HG03025 (cell line): ENCODE data around the gene PES1.
"Not testable (repeated sequence)": the region's sequence is repeated elsewhere in the genome, so short reads cannot be mapped to it uniquely, and the experiment has no call there.

ENCODE experiments used
- ATAC-seq: cut with Tn5 transposase; IDR thresholded peaks from one replicate; pipeline ENCODE4 v1.9.1; 2021; ENCODE audit warnings: mild to moderate bottlenecking, moderate library complexity; ENCODE audit not compliant: unreplicated experiment, low FRiP score

Gene PES1

DNA sequence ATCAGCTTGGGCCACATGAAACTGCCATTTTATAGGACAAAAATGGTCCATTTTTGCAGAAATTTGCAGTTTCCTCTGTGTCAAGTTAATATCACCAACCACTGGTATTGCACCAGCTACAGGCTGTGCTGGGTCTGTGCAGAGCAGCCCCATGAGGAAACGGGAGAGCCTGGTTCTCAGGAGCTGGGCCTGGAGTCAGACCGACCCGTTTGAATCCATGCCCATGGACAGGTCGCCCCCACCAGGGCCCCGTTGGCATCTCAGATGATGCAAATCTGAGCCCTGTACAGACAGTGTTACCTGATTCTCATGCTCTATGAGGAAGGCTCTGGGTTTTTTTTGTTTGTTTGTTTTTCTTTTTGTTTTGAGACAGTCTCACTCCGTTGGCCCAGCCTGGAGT is 35.3 kb downstream of the PES1 start:
- no peak for ATAC-seq

GRCh38 chr22:30555282-30556210 is 36.2 kb downstream of the PES1 start:
- no peak for ATAC-seq

DNA sequence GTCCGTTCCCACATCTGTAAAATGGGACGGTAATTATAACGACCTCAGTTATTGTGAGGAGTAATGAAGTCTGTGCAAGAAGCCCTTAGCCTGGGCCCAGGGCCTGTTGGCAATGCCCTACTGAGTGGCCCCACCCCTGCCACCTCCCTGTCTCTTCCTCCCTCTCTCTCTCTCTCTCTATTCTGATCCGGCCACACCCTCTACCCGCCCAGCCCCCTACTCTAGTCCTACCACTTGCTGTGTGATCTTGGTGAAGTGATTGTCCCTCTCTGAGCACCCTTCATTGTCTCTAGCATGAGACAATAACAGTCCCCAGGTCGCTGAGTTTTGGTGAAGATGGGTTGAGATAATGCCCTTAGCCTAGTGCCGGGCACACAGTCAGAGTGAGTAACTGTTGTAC is 37.7 kb downstream of the PES1 start:
- no peak for ATAC-seq

DNA sequence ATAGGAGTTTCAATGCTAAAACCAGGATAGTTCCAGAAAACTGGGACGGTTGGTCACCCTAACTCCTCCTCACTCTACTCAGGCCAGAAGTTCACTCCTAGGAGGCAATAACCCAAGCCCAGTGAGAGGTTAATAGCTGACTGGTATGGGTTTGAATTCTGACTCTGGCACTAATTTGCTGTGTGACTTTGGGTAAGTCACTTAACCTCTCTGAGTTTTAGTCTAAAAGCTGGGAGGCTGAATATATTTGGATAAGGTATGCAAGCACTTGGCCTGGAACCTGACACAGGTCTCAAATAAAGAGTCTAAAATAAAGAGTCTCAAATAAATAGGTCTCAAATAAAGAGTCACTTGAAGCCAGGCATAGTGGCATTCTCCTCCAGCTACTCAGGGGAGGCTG is 39.0 kb downstream of the PES1 start:
- no peak for ATAC-seq

DNA sequence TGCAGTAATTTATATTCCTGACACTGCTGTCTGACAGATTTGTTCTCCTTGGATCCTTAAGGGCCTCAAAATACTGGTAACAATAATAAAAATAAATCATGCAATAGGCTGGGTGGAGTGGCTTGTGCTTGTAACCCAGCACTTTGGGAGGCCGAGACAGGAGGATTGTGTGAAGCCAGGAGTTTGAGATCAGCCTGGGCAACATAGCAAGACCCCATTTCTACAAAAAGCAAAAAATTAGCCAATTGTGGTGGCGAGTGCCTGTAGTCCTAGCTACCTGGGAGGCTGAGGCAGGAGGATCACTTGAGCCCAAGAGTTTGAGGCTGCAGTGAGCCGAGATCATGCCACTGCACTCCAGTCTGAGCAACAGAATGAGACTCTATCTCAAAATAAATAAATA is 39.9 kb downstream of the PES1 start:
- not testable (repeated sequence) for ATAC-seq

DNA sequence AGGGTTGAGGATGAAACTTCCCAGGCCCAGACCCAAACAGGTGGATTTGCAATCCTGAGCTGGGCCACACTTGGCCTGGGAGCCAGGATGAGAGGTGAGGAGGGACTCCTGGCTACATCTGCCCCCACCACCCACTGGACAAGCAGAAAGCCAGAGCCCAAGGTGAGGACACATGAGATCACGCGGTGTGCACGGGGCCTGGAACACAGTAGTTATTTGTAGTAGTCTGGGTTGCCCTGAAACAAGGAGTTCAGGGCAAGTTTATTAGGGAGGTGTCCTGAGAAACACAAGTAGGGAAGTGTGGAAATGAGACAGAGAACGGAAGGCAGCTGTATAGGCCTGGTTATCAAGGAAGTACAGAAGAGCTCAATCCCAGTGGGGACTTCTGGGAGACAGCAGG is 44.5 kb downstream of the PES1 start:
- ATAC-seq = no peak

- no peak for ATAC-seq
Measured at GRCh38 chr22:30546616-30547015, 45.1 kb downstream of the PES1 start, which contains the start of gene SEC14L6. TSS of gene SEC14L6 (minus strand) at chr22:30546741. CDS start at chr22:30546682, 59 bp downstream.

- no peak for ATAC-seq
Measured at GRCh38 chr22:30542811-30543188, 48.9 kb downstream of the PES1 start.

- ATAC-seq = no peak
Measured at GRCh38 chr22:30541961-30542810, 49.5 kb downstream of the PES1 start.

DNA sequence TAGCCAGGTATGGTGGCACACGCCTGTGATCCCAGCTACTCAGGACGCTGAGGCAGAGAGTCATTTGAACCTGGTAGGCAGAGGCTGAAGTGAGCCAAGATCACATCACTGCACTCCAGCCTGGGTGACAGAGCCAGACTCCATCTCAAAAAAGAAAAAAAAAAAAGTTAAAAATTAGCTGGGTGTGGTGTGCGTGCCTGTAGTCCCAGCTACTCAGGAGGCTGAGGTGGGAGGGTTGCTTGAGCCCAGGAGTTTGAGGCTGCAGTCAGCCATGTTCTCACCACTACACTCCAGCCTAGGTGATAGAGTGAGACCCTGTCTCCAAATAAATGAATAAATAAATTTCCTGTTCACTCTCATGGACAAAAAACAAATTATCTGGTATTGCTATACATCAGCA is 50.2 kb downstream of the PES1 start:
- ATAC-seq = not testable (repeated sequence)

- no peak for ATAC-seq
Measured at GRCh38 chr22:30539368-30539767, 52.3 kb downstream of the PES1 start.

GRCh38 chr22:30538280-30538679 is 53.4 kb downstream of the PES1 start:
- ATAC-seq = no peak

DNA sequence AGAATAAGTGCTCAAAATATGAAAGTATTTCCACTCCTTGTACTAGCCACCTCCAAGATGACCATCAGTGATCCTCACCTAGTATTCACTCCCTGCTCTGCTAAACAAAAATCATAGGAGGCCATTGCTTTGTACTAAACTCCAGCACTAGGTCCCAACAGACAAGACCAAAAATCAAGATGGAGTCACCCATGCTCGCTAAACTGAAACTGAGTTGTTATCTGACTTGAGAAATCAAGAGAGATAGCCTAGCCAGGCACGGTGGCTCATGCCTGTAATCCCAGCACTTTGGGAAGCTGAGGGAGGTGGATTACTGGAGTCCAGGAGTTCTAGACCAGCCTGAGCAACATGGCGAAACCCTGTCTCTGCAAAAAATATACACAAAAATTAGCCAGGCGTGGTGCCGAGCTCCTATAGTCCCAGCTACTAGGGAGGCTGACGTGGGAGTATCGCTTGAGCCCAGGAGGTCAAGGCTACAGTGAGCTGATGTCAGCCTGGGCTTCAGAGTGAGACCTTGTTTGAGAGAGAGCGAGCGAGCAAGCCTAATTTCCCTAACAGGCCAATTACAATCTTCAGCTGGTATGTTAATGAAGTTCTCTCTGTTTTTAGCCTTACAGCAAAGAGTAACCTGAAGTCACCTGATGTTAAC is 54.5 kb downstream of the PES1 start:
- ATAC-seq = no peak

DNA sequence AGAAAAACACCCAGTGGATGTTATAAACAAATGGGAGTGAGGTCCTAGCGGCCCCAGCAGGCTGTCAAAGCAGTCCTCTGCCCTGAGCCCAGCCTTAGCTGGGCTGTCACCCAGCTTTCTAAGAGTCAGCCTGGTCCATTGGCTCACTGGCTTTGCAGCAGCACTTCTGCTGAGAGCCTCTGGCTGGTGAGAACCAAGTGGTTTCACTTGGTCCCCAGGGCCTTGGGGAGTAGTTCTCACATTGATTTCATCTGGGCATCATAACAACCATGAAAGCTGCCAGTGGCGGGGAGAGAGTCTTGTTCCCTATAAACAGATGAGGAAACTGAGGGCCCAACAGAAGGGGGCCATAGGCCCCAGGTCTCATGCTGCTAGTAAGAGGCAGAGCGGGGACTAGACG is 56.5 kb downstream of the PES1 start:
- ATAC-seq = no peak

DNA sequence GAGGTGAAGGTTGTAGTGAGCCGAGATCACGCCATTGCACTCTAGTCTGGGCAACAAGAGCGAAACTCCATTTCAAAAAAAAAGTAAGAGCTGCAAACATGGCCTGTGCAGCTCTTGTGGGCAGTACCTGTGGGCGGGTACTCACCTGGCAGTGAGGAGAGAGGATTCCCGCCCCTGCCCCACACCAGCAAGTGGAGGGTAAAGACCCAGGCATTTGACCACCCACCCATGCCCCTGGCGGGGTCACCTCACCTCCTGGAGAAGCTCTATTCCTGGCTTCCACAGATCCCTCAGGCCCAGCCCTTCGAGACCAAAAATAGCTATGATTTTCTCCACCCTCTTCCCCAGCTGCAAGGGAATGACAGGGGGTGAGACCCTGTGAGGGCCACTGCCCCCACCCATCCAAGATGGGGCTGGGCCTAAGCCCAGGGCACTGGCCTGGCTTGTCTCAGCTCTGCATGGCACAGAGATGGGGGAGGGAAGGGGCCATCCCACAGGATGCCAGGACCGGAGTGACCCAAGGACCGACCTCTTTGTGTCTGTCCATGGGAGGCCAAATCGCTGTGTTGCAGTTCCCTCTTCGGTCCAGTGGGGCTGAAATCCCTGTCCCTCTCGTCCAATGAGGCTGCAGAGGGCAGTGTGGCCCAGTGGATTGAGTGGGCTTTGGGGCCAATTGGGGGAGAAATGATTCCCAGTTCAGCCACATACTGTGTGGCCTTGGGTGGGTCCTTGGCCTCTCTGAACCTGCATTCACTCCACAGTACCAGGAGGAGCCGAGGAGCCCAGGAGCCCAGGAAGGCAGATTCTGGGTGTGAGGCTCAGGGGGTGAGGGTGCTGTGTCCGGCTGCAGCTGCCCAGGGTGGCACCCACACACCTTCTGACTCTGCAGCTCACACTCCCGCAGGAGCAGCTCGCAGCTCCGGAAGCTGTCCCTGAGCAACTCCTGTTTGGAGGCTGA is 59.8 kb downstream of the PES1 start:
- ATAC-seq = no peak

DNA sequence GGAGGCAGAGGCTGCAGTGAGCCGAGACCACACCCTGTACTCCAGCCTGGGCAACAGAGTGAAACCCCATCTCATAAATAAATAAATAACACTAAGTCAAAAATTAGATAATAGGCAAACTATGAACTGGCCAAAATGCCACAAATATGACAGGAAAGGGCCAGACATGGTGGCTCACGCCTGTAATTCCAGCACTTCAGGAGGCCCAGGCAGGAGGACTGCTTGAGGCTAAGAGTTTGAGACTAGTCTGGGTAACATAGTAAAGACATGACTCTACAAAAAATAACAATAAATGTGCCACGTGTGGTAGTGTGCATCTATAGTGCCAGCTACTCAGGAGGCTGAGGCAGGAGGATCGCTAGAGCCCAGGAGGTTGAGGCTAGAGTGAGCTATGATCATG is 65.1 kb downstream of the PES1 start:
- no peak for ATAC-seq
